ENCODE data around the gene IFNA10.
"Not testable (repeated sequence)": the region's sequence is repeated elsewhere in the genome, so short reads cannot be mapped to it uniquely, and the experiment has no call there.

Gene IFNA10

GRCh38 chr9:21187487-21187886, 19.5 kb downstream of the IFNA10 start, which contains the start of gene IFNA4:
Gene IFNA4 (minus strand): TSS chr9:21187587. CDS start chr9:21187531, 56 bp downstream.
- DNase-seq: not testable (repeated sequence)

- DNase-seq: peak in 1 of 2 donors; percentile 14
Observed at GRCh38 chr9:21182810-21183736, 23.9 kb downstream of the IFNA10 start.

- DNase-seq: no peak
Observed at GRCh38 chr9:21174671-21175070, 32.3 kb downstream of the IFNA10 start.

- DNase-seq: no peak
Observed at GRCh38 chr9:21172156-21172555, 34.8 kb downstream of the IFNA10 start.

- no peak for DNase-seq
Observed at GRCh38 chr9:21171351-21171750, 35.6 kb downstream of the IFNA10 start.

GRCh38 chr9:21166560-21166959, 40.4 kb downstream of the IFNA10 start, which contains the start of gene IFNA21:
Gene IFNA21 (minus strand): TSS chr9:21166660. CDS start chr9:21166612, 48 bp downstream.
- not testable (repeated sequence) for DNase-seq

GRCh38 chr9:21165516-21165915, 41.4 kb downstream of the IFNA10 start:
- DNase-seq: no peak

- DNase-seq: no peak
Observed at GRCh38 chr9:21160178-21160577, 46.8 kb downstream of the IFNA10 start.

Measured in stimulated activated CD4-positive, alpha-beta T cell treated with anti-CD3 and anti-CD28 coated beads, Interleukin-2, amount 100 ng/mL, for 48 hours (primary cell).